Right hindlimb (tissue), 1 donor: ENCODE data around the gene ALKBH7.

Experiments used
- DNase-seq: peaks from one replicate; pipeline ENCODE4 v3.0.0-alpha.2; 2018

The ALKBH7 gene

GRCh38 chr19:6402058-6402457 lies 29.5 kb downstream of the ALKBH7 start:
- no peak for DNase-seq

GRCh38 chr19:6402837-6403608 lies 30.4 kb downstream of the ALKBH7 start:
- peak; percentile 89 for DNase-seq

GRCh38 chr19:6406401-6406800 lies 33.8 kb downstream of the ALKBH7 start:
- DNase-seq: no peak

- DNase-seq: no peak
Measured at GRCh38 chr19:6409346-6409745, 36.8 kb downstream of the ALKBH7 start.

GRCh38 chr19:6412061-6412446 lies 39.5 kb downstream of the ALKBH7 start:
- DNase-seq: no peak

- DNase-seq: peak; percentile 55
Measured at GRCh38 chr19:6412447-6413091, 40.0 kb downstream of the ALKBH7 start.

- DNase-seq: no peak
Measured at GRCh38 chr19:6413291-6413690, 40.7 kb downstream of the ALKBH7 start.

- DNase-seq: no peak
Measured at GRCh38 chr19:6413721-6414643, 41.4 kb downstream of the ALKBH7 start.

- DNase-seq: no peak
Measured at GRCh38 chr19:6414793-6415590, 42.4 kb downstream of the ALKBH7 start.

GRCh38 chr19:6415591-6416190 lies 43.1 kb downstream of the ALKBH7 start:
- DNase-seq: no peak

- DNase-seq: no peak
Measured at GRCh38 chr19:6416658-6417405, 44.2 kb downstream of the ALKBH7 start.

GRCh38 chr19:6417713-6418561 lies 45.3 kb downstream of the ALKBH7 start:
- DNase-seq: no peak

GRCh38 chr19:6418562-6418932 lies 46.0 kb downstream of the ALKBH7 start:
- no peak for DNase-seq

GRCh38 chr19:6421075-6422014 lies 48.8 kb downstream of the ALKBH7 start:
- no peak for DNase-seq

GRCh38 chr19:6423499-6424194 lies 51.1 kb downstream of the ALKBH7 start:
- peak; percentile 55 for DNase-seq

- DNase-seq: no peak
Measured at GRCh38 chr19:6424195-6424938, 51.8 kb downstream of the ALKBH7 start, which contains the start of gene KHSRP. Gene KHSRP, minus strand, starts transcription at chr19:6424811. Its CDS starts 110 bp downstream, at chr19:6424701.
